Stimulated activated CD4-positive, alpha-beta T cell treated with anti-CD3 and anti-CD28 coated beads, TNF-alpha, amount 100 ng/mL, for 24 hours (primary cell): ENCODE measurements around the gene ADAMTSL1.
"Not testable (repeated sequence)": the region's sequence is repeated elsewhere in the genome, so short reads cannot be mapped to it uniquely, and the experiment has no call there.

Experiments used
- DNase-seq, 3 experiments: peaks; one replicate each; pipeline ENCODE4 v3.0.0-alpha.2; 2020; ENCODE audit warnings: low read depth in 3 of 3

The ADAMTSL1 gene

GRCh38 chr9:18905883-18906629 lies 432.1 kb downstream of the ADAMTSL1 start:
- no peak for DNase-seq

GRCh38 chr9:18906656-18907395 lies 432.9 kb downstream of the ADAMTSL1 start:
- DNase-seq: no peak

DNA sequence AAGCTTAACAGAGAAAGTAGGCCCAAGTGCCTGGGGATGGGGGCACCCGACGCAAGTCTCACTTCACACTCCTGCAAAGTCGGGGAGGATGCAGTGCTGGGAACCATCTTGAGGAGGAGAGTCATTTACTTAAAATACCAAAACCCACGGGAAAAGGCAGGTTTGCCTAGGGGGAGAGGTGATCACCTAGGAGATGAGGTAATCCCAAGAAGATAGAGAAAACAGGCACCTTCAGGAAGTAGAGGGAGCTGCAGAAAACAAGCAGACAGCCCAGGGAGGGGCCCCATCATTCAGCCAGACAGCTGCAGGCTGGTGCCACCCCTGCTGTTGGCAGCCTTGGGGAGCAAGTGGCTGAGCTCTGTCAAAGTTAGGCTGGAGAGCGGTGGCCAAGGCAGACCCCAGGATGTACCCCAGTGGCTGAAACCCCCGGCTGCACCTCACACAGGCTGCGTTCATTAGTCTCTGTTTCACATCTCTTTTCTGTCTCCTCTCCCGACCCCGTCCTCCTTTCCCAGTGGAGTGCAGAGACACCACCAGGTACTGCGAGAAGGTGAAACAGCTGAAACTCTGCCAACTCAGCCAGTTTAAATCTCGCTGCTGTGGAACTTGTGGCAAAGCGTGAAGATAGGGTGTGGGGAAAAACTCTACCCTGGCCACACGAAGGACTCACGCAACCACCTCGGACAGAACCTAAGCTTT lies 434.1 kb downstream of the ADAMTSL1 start:
- no peak for DNase-seq

DNA sequence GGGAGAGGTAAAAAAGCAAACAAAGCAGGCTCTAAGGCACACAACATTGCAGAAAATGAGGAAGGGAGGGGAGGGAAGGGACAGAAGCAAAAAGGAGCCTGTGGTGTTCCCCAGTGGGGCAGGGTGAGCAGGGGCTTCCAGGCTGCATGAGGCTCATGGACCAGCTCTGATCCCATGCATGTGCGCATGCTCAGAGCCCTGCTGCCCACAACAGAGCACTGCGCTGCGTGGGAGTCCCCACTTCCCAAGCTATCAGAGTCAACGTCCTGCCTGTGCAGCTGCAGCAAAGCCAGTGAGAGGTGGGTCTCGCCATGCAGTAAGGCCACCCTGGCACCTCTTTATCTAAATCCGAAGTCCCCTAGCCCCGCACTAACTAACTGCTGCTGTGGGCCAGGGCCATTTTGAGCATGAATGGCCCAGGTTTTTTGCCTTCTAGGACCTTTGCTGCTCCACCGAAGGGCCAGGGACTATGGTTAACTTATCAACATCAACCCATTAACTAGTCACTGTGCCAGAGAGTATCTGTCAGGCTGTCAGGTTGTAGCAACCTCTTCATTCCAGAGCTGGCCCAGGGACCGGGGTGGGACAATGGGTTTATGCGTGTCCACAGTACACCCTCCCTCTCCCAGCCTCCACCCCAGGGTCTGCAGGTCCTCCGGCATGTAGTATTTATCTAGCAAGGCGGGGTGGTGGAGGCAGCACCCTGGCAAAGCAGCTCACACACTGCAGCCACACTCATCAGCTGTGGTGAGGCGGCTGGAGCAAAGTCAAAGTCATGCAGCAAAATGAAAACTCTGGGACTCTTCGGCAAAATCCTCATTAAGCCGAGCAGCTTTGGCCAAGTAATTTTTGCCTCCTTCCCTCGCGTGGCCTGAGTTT lies 435.4 kb downstream of the ADAMTSL1 start:
- DNase-seq: no peak

- no peak for DNase-seq
Measured at GRCh38 chr9:18910435-18910834, 436.5 kb downstream of the ADAMTSL1 start.

GRCh38 chr9:18910916-18911315 lies 437.0 kb downstream of the ADAMTSL1 start:
- no peak for DNase-seq

- no peak for DNase-seq
Measured at GRCh38 chr9:18911714-18912342, 437.9 kb downstream of the ADAMTSL1 start.

DNA sequence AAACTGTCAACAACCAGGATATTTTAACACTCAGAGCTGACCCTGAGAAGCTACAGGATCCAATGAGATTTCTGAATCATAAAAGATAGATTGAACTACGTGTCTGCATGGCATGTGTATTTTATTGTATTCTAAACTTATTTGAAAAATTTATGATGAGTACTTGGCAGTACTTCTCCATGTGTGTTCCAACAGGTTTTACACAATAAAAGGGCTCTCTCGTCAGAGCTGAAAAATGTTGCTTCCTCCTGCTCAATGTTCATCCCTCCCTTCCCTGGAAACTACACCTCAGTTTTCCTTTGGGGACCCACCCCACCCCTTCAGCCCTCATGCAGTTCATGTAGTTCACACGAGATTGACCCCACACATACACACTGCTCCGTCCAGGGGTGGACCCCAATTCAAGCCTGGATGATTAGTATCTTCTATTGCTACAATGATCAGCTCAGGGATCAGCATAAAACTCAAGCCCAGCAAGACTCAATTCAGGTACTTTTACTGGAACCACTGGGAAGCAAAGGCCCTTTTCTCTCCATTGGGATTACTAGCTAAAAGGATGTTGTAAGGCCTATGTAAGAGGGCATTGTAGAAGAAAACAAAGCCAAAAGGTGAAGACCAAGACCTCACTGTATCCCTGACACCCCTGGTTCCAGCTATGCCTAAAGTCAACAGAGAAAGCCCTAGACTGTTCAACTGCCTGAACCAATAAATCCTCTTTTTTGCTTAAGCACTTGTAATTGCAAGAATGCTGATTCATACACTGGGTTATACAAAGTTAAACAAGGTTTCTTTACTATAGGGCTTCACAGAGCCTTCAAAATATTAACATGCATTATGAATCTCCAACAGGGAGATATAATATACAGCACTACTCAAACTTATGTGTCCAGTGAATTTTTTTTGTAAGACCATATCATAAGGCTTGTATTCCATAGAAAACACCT lies 446.5 kb downstream of the ADAMTSL1 start:
- DNase-seq: no peak

DNA sequence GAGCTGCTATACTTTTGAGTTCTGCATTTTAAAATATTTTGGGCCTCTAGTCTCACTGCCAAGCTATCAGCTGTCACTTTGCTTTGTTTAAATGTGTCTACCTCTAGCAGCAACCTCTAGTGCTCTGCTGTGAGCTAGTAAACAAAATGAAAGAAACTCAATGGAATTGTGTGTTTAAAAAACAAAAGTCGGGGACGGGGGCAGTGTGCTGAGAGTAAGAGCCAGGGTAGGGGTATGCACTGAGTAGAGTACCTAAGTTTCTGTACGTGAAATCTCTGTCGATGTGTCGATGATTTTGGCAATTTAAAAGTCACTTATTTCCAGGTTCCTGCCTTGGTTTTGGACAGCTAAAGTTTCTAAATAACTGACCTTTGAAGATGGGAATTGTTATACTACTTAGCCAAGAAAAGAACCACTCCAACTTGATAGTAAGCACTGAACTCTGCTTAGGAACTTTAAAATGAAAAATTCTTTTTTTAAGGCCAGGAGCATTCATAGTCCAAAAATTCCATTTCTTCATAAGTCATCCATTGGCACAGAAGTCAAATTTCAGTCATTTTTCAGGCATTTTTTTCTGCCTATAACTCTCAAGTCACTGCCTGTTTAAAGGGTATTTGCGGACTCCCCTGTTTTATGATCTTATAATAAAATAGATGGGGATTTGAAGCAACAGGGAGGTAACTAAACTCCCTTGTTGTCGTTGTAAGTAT lies 447.6 kb downstream of the ADAMTSL1 start:
- DNase-seq: no peak

DNA sequence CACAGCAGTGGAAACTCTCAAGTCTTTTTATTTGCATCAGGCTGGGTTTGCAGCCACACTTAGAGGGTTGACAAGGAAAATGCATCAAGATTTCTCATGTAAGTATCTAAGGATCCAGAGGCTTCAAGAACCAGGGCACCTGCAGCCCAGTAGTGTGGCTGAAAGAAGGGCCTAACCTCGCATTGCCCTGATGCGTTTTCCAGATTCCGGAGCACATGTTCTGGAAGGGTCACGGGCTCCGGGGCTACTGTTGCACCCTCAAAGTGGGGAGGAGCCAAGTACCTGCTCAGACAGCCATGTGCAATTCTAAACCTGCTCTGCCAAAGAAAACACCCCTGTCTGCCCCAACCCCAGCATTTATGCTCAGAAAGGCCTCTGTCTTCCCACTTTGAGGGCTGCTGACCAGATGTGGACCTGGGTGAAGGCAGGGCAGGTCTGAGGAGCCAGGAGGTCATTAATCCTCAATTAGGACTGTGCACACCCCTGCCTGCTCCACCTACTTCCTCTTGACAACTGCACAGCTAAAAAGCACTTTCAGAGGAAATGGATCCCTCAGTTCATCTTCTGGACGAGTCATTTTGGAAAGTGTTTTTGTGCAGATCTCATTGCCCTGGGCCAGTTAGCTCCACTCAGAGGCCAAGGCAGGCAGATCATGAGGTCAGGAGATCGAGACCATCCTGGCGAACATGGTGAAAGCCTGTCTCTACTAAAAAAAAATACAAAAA lies 448.4 kb downstream of the ADAMTSL1 start:
- DNase-seq: no peak

DNA sequence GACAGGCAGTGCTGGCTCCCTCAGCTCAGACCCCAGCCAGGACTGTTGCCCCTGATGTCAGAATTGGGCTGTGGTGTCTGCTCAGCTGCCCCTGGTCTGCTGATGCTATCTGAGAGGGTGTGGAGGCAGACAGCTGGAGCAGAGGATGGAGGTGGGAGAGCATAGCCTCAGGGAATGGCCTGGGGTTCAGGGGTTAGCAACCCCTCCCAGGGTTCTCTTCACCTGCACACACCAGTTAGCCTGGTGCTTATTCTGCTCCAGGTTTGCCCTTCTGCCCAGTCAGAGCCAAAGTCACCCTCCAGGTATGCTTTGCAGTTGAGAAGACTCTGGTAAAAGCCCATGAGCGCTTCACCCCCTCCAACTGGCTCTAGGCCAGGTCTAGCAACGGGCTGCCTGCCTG lies 449.2 kb downstream of the ADAMTSL1 start:
- no peak for DNase-seq

DNA sequence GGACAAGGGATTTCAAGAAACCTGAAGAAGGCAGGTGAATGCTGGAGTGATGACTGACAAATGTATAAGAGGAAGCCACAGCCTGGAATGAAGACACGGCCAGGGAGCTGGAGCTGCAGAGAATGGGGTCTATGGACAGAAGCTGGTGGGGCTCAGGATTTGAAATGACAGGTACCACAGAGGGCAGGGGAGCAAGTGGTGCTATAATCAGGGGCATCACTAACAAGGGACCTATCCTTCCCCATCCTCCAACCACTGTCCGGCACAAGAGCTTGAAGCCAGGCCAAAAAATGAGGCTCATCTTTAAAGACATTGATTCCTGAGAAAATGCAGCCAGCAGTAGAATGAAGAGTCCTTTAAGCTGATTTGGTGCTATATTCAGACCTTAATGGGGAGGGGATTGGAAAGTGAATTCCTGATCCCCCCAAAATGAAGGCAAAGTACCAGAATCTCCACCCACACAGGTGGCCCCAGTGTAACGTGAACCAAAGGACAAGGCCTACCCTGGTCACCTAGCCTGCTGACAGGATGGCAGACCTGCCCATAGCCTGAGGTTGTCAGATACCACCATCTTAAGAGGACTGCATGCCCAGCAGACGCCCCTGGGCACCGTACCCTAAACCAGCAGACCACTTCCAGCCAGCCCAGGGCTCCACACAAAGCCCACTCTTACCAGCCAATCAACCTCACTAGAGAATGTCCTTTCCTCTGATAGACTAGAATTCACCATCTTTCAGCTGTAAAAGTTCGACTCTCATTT lies 449.9 kb downstream of the ADAMTSL1 start:
- no peak for DNase-seq

- DNase-seq: no peak
Measured at GRCh38 chr9:18925880-18926279, 451.9 kb downstream of the ADAMTSL1 start.

DNA sequence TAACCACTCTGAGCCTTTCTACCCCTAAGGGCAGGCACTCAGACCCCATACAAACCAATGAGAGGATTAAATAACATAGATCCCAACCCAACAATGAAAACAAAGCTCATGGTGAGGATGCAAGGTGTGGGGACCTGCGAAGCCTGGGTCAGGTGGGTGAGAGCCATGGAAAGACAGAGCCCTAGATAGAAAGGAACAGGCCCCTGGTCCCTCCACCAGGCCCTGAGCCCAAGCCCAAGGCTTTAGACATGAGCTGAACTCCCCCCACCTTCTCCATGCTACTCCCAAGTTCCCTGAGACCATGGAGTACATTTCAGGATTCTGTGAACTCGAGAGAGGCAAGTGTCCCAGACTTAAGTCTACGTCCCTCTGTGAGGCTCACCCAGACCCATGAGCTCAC lies 452.6 kb downstream of the ADAMTSL1 start:
- DNase-seq: no peak

- DNase-seq: no peak
Measured at GRCh38 chr9:18928711-18929110, 454.8 kb downstream of the ADAMTSL1 start.

- DNase-seq: not testable (repeated sequence)
Measured at GRCh38 chr9:18930611-18931010, 456.7 kb downstream of the ADAMTSL1 start.

GRCh38 chr9:18935541-18935940 lies 461.6 kb downstream of the ADAMTSL1 start:
- DNase-seq: no peak
